ENCODE results near the gene IL1R2.

The IL1R2 gene

DNA sequence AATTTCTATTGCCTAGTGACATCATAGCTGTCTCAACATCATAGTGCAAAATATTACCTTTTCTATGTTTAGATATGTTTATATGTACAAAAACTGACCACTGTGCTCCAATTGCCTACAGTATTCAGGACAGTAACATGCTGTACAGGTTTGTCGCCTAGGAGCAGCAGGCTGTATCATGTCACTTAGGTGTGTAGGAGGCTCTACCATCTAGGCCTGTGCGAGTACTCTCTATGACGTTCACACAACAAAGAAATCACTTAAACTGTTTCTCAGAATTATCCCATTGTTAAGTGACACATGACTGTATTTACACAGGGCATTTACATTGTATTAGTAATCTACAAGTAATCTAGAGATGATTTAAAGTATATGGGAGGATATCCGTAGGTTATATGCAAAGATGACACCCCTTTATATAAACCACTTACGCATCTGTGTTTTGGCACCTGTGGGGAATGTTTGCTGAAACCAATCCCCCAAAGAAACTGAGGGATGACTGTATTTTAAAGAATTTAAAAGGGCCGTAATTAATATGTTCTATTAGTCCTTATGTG lies 24.7 kb downstream of the IL1R2 start:
- no peaks in the 10 kb centered on the region for H3K27me3 ChIP-seq (ENCODE audit: control insufficient read depth, insufficient read depth, low read length)
- TF ChIP-seq, protein P1, sequence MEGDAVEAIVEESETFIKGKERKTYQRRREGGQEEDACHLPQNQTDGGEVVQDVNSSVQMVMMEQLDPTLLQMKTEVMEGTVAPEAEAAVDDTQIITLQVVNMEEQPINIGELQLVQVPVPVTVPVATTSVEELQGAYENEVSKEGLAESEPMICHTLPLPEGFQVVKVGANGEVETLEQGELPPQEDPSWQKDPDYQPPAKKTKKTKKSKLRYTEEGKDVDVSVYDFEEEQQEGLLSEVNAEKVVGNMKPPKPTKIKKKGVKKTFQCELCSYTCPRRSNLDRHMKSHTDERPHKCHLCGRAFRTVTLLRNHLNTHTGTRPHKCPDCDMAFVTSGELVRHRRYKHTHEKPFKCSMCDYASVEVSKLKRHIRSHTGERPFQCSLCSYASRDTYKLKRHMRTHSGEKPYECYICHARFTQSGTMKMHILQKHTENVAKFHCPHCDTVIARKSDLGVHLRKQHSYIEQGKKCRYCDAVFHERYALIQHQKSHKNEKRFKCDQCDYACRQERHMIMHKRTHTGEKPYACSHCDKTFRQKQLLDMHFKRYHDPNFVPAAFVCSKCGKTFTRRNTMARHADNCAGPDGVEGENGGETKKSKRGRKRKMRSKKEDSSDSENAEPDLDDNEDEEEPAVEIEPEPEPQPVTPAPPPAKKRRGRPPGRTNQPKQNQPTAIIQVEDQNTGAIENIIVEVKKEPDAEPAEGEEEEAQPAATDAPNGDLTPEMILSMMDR (IDR thresholded peaks at IDR 0.05), result no peak
- H3K27ac ChIP-seq, result no peak overlapping the region
- no peak overlapping the region for H2AFZ ChIP-seq
- no peaks in the 10 kb centered on the region for H3K36me3 ChIP-seq (ENCODE audit: control insufficient read depth, insufficient read depth, low read length)
- H3K9ac ChIP-seq, result no peak overlapping the region
- no peak overlapping the region for H3K4me3 ChIP-seq (ENCODE audit: low read depth, low read length)
- H3K4me2 ChIP-seq (ENCODE audit: low read length), result no peak overlapping the region
- H3K9me3 ChIP-seq (ENCODE audit: control insufficient read depth, low read length), result no peaks in the 10 kb centered on the region
- no peaks in the 10 kb centered on the region for H3K79me2 ChIP-seq
- H3K4me1 ChIP-seq, result peaks cover 4% of the 10 kb centered on the region

DNA sequence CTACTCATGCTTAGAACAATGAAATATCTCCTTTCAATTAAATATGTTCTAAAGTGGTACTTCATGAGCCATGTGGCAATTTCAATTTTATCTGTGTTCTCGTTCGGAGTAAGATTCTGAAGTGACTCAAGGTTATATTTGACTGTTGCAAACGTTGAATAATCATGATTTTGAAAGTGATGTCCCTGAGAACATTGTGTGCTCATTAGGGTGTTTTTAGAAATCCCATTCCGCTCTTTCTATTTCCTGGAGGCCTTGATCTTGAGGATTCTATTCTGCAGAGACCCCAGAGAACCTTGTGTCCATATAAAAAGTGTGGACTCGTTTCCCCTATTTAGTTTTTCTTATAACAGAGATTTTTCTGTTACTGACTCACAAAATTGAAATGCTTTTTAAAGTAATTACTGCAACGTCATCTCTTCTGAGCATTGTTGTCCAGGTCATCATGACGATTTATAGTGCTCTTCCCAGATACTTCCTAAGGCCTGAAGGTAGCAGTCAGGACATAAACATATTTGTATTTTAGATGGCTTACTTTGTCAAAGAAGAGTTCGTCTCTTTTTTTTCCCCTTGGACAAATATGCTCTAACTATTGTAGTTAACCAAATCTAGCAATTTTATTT lies 27.2 kb downstream of the IL1R2 start:
- Histone ChIP-seq H3K9ac (no peak overlapping the region), H3K4me1 (peaks cover 7% of the 10 kb centered on the region), H2AFZ (no peak overlapping the region), H3K27ac (peak overlapping the region; percentile 20), H3K36me3 (ENCODE audit: control insufficient read depth, insufficient read depth, low read length) (no peaks in the 10 kb centered on the region), H3K9me3 (ENCODE audit: control insufficient read depth, low read length) (no peaks in the 10 kb centered on the region), H3K4me2 (ENCODE audit: low read length) (no peak overlapping the region), H3K79me2 (no peaks in the 10 kb centered on the region), H3K4me3 (ENCODE audit: low read depth, low read length) (no peak overlapping the region), H3K27me3 (ENCODE audit: control insufficient read depth, insufficient read depth, low read length) (no peaks in the 10 kb centered on the region)
- TF ChIP-seq, protein P1 (IDR thresholded peaks at IDR 0.05), result no peak

DNA sequence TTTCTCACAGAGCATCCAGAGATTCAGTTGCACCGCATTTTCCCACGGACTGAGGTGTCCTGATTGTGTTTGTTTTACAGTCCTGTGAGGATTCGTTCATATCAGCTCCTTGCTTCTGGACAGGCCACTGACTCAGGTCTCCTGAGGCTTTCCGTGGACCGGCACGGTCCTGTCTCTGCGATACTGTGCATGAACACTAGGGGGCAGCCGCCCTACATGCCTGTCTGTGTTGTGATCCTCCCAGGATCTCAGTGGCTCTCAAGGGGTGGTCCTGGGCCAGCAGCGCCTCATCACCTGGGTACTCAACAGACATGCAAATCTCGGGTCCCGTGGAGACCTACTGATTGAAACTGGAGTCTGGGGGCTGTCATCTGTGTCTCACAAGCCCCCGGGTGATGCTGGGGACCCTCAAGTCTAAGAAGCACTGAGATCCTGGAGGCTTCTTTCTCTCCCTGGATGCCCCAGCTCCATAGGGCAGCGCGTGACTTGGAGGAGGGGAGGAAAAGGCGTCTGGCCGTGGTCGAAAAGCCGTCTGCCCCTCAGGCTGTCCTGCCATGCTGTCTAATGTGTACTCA lies 28.9 kb downstream of the IL1R2 start:
- Histone ChIP-seq H3K27ac (no peak overlapping the region), H3K79me2 (no peaks in the 10 kb centered on the region), H3K4me3 (ENCODE audit: low read depth, low read length) (no peak overlapping the region)

DNA sequence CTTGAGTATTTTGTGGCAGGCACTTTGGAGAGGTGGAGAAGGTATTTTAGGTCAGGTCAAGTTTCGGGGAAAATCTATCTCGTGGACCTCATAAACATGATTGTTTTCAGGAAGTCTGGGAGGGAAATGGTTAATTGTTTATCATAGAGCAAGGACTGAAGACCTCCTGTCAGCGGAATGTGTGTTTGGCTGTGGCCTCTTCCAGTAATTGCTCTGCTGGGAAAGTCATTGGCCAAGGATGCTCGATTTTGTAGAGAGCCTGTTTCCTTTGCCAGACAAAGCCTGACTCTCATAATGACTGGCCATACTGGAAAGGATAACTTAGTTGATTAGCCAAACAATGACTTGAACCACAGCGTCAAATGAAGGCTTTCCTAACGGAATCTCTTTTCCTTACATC lies 30.0 kb downstream of the IL1R2 start:
- H3K9ac ChIP-seq, result no peak overlapping the region
- H3K27ac ChIP-seq, result no peak overlapping the region
- no peaks in the 10 kb centered on the region for H3K79me2 ChIP-seq

More for the DNA sequence above, 28.9 kb downstream of the IL1R2 start:
- Histone ChIP-seq H3K27me3 (ENCODE audit: control insufficient read depth, insufficient read depth, low read length) (no peaks in the 10 kb centered on the region), H3K9me3 (ENCODE audit: control insufficient read depth, low read length) (no peaks in the 10 kb centered on the region), H3K36me3 (ENCODE audit: control insufficient read depth, insufficient read depth, low read length) (no peaks in the 10 kb centered on the region), H3K4me1 (peaks cover 19% of the 10 kb centered on the region), H3K4me2 (ENCODE audit: low read length) (peak overlapping the region; percentile 31), H3K9ac (no peak overlapping the region), H2AFZ (peak overlapping the region; percentile 71)
- TF ChIP-seq, protein P1 (IDR thresholded peaks at IDR 0.05), result peak; percentile 99

More for the DNA sequence above, 30.0 kb downstream of the IL1R2 start:
- no peak overlapping the region for H3K4me3 ChIP-seq (ENCODE audit: low read depth, low read length)
- peaks cover 29% of the 10 kb centered on the region for H3K4me1 ChIP-seq
- H2AFZ ChIP-seq, result no peak overlapping the region
- no peak overlapping the region for H3K4me2 ChIP-seq (ENCODE audit: low read length)
- TF ChIP-seq, protein P1 (IDR thresholded peaks at IDR 0.05), result no peak
- no peaks in the 10 kb centered on the region for H3K9me3 ChIP-seq (ENCODE audit: control insufficient read depth, low read length)
- H3K36me3 ChIP-seq (ENCODE audit: control insufficient read depth, insufficient read depth, low read length), result no peaks in the 10 kb centered on the region
- H3K27me3 ChIP-seq (ENCODE audit: control insufficient read depth, insufficient read depth, low read length), result no peaks in the 10 kb centered on the region

All from parathyroid adenoma (tissue), 2 donors.